Calu3 (cell line): ENCODE results near the gene USP2. TPM values are rescaled to one million over a fixed set of nuclear protein-coding genes. Genes with fewer than 3 reads are reported as not detected.

Experiments
- BruUV-seq: library from RNA; stranded (reverse); fragments of 400-500 nt; replicated peaks from 2 replicates; lab custom pipeline; 2021; lab: Mats Ljungman, UMichigan
- CTCF ChIA-PET: fragments of 300-600 bp; sonication (Branson Sonifier 250); formaldehyde crosslinking; loops from one replicate; lab custom pipeline; 2022; ENCODE audit warnings: antibody characterized with exemption; lab: Charles Lee
- DNase-seq: peaks from one replicate; pipeline ENCODE4 v3.0.0; 2022
- H3K27ac Mint-ChIP-seq: one replicate; pipeline ENCODE4 v1.8.0; 2022; ENCODE audit warnings: mixed read lengths; ENCODE audit not compliant: unreplicated experiment
- H3K27me3 Mint-ChIP-seq: one replicate; pipeline ENCODE4 v1.8.0; 2022; ENCODE audit warnings: mixed read lengths; ENCODE audit not compliant: unreplicated experiment
- H3K36me3 Mint-ChIP-seq: one replicate; pipeline ENCODE4 v1.8.0; 2022; ENCODE audit warnings: mild to moderate bottlenecking, moderate library complexity, mixed read lengths; ENCODE audit not compliant: insufficient read depth, unreplicated experiment
- H3K4me1 Mint-ChIP-seq: one replicate; pipeline ENCODE4 v1.8.0; 2022; ENCODE audit warnings: mild to moderate bottlenecking, low read depth, mixed read lengths; ENCODE audit not compliant: unreplicated experiment
- H3K4me3 Mint-ChIP-seq: one replicate; pipeline ENCODE4 v1.8.0; 2022; ENCODE audit warnings: mild to moderate bottlenecking, low read depth, moderate library complexity, mixed read lengths; ENCODE audit not compliant: unreplicated experiment
- H3K9me3 Mint-ChIP-seq: one replicate; pipeline ENCODE4 v1.8.0; 2022; ENCODE audit warnings: low read depth, mixed read lengths; ENCODE audit not compliant: unreplicated experiment
- CTCF ChIP-seq: fragments of 200-600 bp; IDR thresholded peaks from one replicate; pipeline ENCODE4 v1.8.0; 2022; ENCODE audit warnings: antibody characterized with exemption; ENCODE audit not compliant: unreplicated experiment
- intact Hi-C: fragments of 100-400 bp; cut with micrococcal nuclease; formaldehyde crosslinking; loops from one replicate; pipeline ENCODE4 v1.10.0; 2022; ENCODE audit not compliant: unreplicated experiment
- total RNA-seq: library from RNA; stranded (reverse); gene quantifications from 2 replicates; pipeline ENCODE4 v1.2.3, GENCODE V29; 2022

The USP2 gene
- total RNA-seq, 1 experiment from 2014 or later: 1.1 TPM

- H3K27me3 Mint-ChIP-seq: peaks cover 24% of the 10 kb centered on the region
- intact Hi-C loops: no loop called here
- no TSS peak for BruUV-seq
- no peaks in the 10 kb centered on the region for H3K4me1 Mint-ChIP-seq
- peaks cover 36% of the 10 kb centered on the region for H3K36me3 Mint-ChIP-seq
- no peak for DNase-seq
- peak overlapping the region; percentile 4 for H3K27ac Mint-ChIP-seq
- TF ChIP-seq CTCF: no peak
- CTCF ChIA-PET: interaction anchor here (0.6 kb wide), 1 partner anchor 247 kb away, joined by 5 read pairs; no protein-coding TSS in a partner anchor
- H3K9me3 Mint-ChIP-seq: no peaks in the 10 kb centered on the region
- H3K4me3 Mint-ChIP-seq: no peak overlapping the region
These were observed 49.3 kb downstream of the USP2 start for GRCh38 chr11:119332111-119332765.

- BruUV-seq: no TSS peak
- no peak overlapping the region for H3K27ac Mint-ChIP-seq
- no peak for TF ChIP-seq CTCF
- CTCF ChIA-PET: no interaction called here
- H3K4me1 Mint-ChIP-seq: no peaks in the 10 kb centered on the region
- no peak for DNase-seq
- intact Hi-C loops: no loop called here
- H3K36me3 Mint-ChIP-seq: peaks cover 26% of the 10 kb centered on the region
- H3K9me3 Mint-ChIP-seq: no peaks in the 10 kb centered on the region
- H3K27me3 Mint-ChIP-seq: peaks cover 24% of the 10 kb centered on the region
- H3K4me3 Mint-ChIP-seq: no peak overlapping the region
These were observed 51.3 kb downstream of the USP2 start for GRCh38 chr11:119330237-119330636.

- H3K9me3 Mint-ChIP-seq: no peaks in the 10 kb centered on the region
- no peak for DNase-seq
- H3K27me3 Mint-ChIP-seq: peaks cover 24% of the 10 kb centered on the region
- BruUV-seq: no TSS peak
- no peak for TF ChIP-seq CTCF
- intact Hi-C loops: no loop called here
- H3K27ac Mint-ChIP-seq: no peak overlapping the region
- H3K4me3 Mint-ChIP-seq: no peak overlapping the region
- CTCF ChIA-PET: interaction anchor here (1.2 kb wide), 1 partner anchor 9 kb away, joined by 4 read pairs; no protein-coding TSS in a partner anchor
- H3K4me1 Mint-ChIP-seq: no peaks in the 10 kb centered on the region
- peaks cover 16% of the 10 kb centered on the region for H3K36me3 Mint-ChIP-seq
These were observed 52.2 kb downstream of the USP2 start for GRCh38 chr11:119329320-119329719.

GRCh38 chr11:119324189-119324588 lies 57.3 kb downstream of the USP2 start:
- BruUV-seq: no TSS peak
- Mint-ChIP-seq H3K27me3 (peaks cover 12% of the 10 kb centered on the region), H3K36me3 (no peaks in the 10 kb centered on the region), H3K27ac (no peak overlapping the region), H3K4me3 (no peak overlapping the region), H3K4me1 (no peaks in the 10 kb centered on the region), H3K9me3 (no peaks in the 10 kb centered on the region)
- intact Hi-C loops: loop anchor here (5.0 kb wide), 1 partner anchor 48 kb away; no protein-coding TSS in a partner anchor
- TF ChIP-seq CTCF: no peak
- DNase-seq: no peak
- CTCF ChIA-PET: interaction anchor here (1.3 to 1.6 kb wide), 2 partner anchors 14 to 50 kb away, joined by 3 to 14 read pairs; no protein-coding TSS in a partner anchor
